Right forelimb (tissue), 1 donor: Measurements from ENCODE around the gene SGCB.
A peak's percentile ranks its signal among the peaks of the same experiment; 100 is the strongest.
"Not testable (repeated sequence)": the region's sequence is repeated elsewhere in the genome, so short reads cannot be mapped to it uniquely, and the experiment has no call there.

ENCODE experiments used
- DNase-seq: peaks from one replicate; pipeline ENCODE4 v3.0.0-alpha.2; 2018

SGCB gene, protein sequence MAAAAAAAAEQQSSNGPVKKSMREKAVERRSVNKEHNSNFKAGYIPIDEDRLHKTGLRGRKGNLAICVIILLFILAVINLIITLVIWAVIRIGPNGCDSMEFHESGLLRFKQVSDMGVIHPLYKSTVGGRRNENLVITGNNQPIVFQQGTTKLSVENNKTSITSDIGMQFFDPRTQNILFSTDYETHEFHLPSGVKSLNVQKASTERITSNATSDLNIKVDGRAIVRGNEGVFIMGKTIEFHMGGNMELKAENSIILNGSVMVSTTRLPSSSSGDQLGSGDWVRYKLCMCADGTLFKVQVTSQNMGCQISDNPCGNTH

DNA sequence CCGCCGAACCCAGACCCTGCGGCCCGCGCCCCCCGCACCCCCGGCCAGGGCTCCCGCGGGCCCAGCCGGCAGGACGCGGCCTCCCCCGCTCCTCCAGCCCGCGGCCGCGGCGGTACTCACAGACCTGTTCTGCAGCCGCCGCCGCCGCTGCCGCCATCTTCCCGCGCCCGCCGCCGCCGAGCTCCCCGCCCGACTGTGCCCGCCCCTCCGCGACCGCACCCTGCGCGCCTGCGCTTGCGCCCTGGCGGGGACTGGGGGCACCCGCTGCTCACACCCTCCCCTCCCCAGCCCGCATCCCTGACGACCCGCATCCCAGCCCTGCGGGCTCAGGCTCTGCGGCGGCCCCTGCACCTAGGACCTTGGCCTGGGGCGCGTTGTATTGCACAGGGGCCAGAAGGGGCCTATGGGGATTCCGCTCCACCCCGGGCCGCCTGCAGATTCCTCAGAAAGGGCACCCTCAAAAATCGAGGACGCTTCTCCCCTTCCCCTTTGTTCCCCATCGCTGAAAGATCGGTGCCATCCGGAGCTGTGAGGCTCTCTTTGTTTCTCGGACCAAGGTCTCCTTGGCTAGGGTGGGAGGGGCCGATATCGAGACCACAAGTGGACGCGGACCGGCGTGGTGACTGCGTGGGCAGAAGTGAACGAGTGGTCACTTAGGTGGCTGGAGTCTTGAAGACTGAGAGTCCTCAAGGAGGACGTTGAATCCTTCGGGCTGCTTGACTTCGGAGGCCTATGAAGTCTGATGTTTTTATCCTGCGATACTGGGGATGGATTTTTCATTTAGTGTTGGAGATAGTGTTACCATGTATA is at the start of gene SGCB:
Gene SGCB, minus strand, starts transcription at position 197 of the 810 bp plus-strand sequence. Its CDS starts 40 bp downstream, at position 157.
- peak; percentile 89 for DNase-seq

DNA sequence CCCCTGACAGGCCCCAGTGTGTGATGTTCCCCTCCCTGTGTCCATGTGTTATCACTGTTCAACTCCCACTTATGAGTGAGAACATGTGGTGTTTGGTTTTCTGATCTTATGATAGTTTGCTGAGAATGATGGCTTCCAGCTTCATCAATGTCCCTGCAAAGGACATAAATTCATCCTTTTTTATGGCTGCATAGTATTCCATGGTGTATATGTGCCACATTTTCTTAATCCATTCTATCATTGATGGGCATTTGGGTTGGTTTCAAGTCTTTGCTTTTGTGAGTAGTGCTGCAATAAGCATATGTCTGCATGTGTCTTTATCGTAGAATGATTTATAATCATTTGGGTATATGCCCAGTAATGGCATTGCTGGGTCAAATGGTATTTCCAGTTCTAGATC is 48.3 kb upstream of the SGCB start:
- not testable (repeated sequence) for DNase-seq

GRCh38 chr4:52081216-52081615 is 43.1 kb upstream of the SGCB start:
- DNase-seq = no peak

GRCh38 chr4:52079659-52080058 is 41.6 kb upstream of the SGCB start:
- no peak for DNase-seq

DNA sequence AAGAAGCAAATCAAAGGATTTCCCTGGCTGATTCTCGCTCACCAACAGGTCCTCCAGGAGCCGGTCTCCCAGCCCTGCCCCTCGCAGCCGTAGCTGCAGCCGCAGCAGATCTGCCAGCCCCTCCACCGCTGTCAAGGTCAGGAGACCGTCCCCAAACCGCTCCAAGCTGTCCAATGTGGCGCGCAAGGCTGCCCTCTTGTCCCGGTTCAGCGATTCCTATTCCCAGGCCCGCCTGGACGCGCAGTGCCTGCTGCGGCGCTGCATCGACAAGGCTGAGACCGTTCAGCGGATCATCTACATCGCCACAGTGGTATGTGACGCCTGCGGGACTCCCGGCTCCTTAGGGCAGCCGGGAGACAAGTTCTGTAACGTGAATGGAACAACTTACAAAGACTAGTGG is 38.6 kb upstream of the SGCB start:
- peak; percentile 47 for DNase-seq

GRCh38 chr4:52071791-52072546 is 33.9 kb upstream of the SGCB start:
- DNase-seq = no peak

DNA sequence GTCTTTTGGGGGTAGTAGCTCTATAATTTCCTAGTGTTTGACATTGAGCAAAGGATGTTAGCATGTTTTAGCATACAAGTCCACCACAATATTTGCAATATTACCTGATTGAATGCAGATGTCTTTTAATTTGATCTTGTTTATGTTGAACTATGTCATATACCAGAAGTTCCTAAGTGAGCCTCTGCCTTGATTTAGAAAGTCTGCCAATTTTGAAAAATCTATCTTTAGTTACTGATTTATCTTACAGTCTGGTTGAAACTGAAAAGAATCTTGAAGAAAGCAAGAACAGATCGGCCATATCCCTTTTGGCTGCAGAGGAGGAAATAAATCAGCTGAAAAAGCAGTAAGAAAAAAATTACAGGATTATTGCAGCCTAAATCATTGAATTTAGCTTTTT is 31.5 kb upstream of the SGCB start:
- DNase-seq = no peak

DNA sequence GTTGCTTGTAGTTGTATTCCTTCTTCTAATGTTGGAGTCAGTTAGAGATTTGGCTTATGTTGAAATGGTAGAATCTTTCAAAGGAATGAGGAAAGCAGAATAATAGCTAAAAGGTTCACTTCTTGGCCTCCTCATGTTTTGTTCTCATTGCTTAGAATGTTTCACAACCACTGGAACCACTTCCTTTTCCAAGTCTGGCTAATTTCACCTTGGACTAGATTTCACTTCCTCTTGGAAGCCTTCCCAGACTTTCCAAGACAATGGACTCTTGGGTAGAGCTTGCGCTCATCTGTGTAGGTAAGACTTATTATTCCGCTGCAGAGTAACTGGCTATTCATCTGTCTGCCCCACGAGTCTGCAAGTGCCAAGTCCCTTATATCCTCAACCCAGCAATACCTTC is 21.3 kb upstream of the SGCB start:
- DNase-seq = no peak

DNA sequence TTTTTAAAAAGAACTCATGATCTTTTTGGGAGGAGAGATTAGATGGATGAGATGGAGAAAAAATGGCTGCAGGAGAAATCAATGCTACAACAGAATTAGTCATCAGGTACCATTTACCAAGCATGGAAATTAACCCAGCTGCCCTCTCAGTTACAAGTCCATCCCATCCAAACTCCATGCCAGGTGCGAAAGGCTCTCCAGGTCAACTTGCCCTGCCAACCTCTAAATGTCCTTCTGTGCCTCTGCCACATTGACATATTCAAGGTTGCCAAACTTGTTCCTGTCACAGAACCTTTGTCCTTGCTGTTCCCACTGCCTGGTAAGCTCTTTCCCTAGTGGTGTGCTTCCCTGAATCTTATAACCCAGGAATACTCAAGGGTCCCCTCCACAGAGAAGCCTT is 20.2 kb upstream of the SGCB start:
- no peak for DNase-seq

DNA sequence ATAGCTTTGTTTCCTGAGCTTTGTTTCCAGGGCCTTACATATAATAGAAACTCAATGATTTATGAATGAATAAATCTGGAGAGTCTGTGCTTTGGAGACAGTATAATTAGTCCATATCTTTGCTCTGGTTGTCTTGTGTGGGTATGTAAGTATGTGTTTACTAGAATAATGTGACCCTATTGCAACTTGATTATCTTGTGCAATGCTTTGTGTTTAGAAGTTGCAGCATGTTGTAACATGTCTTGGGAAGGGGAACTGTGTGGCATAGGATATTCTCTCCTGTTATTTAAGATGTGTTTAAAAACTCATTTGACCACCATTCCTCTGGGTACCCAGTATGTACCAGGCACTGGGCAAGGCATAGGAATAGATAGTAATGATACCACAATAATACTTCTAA is 19.1 kb upstream of the SGCB start:
- no peak for DNase-seq

- no peak for DNase-seq
These were observed 16.2 kb upstream of the SGCB start for GRCh38 chr4:52054254-52054653.

GRCh38 chr4:52052475-52052780 is 14.3 kb upstream of the SGCB start:
- DNase-seq = no peak

- DNase-seq = peak; percentile 79
These were observed 13.7 kb upstream of the SGCB start for GRCh38 chr4:52051615-52052474.

DNA sequence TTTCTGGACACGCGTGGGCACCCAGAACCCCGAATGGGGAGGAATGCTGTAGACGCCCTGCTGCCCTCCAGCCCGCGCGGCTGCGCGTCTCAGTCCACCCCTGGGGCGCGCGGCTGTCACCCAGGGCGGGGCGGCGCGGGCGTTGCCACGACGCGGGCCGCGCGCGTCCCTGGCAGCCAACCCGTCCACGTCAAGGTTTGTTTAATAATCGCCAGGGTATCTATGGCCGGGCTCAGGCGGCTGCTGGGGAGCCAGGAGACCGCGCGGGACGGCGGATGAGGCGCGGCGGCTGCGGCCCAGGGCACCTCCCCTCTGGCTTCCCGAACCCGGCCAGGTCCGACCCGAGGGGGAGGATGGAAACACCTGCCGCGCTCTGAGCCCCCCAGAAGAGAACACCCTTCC is 13.1 kb upstream of the SGCB start, which contains the start of gene SPATA18:
Gene SPATA18, plus strand, starts transcription at position 92 of the 402 bp plus-strand sequence. CDS start 401 bp downstream, outside the sequence.
- DNase-seq = peak; percentile 69

DNA sequence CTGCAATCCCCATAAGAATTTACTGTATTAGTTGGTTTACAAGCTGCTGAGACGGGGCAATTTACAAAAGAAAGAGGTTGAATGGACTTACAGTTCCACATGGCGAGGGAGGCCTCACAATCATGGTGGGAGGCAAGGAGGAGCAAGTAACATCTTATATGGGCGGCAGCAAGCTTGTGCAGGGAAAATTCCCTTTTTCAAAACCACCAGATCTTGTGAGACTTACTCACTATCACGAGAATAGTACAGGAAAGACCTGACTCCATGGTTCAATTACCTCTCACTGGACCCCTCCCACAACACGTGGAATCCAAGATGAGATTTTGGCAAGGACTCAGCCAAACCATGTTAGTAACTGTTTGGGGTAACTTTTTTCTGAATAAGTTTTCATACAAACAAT is 11.2 kb upstream of the SGCB start:
- no peak for DNase-seq

GRCh38 chr4:52045028-52045427 is 6.9 kb upstream of the SGCB start:
- no peak for DNase-seq

- peak; percentile 80 for DNase-seq
These were observed 403 bp downstream of the SGCB start for GRCh38 chr4:52037689-52038102.

- DNase-seq = no peak
These were observed 1.1 kb downstream of the SGCB start for GRCh38 chr4:52036886-52037530.

DNA sequence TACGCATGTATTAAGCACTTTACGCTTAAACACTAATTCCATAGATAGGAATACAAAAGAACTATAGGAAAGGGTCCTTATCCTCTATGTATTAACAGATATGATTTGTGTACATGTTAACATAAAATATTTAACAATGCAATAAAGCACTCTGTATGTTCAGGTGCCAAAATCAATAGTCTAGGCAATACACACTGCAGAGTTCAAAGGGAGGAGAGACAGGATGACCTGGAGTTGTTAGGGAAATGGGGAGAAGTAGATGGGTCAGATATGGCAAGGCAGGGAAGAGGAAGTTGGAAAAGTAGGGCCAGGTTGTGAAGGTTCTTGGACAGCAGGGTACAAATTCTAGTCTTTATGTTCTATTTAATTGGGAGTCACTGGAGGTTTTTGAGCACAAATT is 2.9 kb downstream of the SGCB start:
- DNase-seq = no peak

DNA sequence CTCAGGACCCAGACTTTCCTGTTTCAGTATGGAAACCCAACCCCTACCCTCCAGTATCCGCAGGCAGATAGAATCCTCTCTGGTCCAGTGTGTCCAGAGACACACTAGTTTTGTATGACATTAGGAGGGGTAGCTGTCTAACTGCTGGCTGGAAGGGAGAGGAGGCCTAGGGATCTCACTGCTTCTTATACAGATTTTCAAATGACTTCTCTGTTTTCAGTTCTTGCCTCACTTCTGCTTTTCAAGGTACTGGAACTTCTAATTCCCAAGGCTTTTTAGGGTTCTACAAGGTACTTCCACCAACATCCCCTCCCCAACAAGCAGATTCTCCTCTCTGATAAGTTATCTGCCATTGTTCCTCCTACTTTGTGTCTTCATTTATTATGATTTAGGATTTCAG is 6.1 kb downstream of the SGCB start:
- no peak for DNase-seq

DNA sequence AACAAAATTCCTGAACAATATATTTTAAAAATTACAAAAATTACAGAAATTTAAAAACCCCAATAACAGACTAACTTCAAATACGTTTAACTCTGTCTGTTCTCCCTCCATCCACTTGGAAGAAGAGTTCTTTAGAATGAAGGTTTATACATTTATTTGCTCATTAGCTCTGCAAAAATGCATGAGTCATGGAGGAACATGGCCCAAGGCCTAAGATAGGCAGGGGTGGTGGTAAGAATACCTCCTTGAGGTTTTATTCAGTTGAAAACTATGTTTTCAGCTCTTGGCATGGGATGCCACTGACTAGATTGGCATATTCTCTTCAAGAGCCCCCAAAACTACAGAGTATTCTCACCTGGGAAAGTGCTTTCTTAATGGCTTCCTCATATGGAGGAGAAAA is 9.1 kb downstream of the SGCB start:
- no peak for DNase-seq
